H1 (cell line): Measurements from ENCODE around the gene ST3GAL3. TPM values are rescaled to one million over a fixed set of nuclear protein-coding genes. Genes with fewer than 3 reads are reported as not detected.

Experiments
- CHD7 ChIP-seq: fragments of 300-600 bp; sonication (generic); IDR thresholded peaks from 2 replicates; pipeline ENCODE4 v1.7.1; 2012; ENCODE audit warnings: low read length, moderate library complexity, mild to moderate bottlenecking, inconsistent platforms; ENCODE audit not compliant: insufficient replicate concordance
- E2F6 ChIP-seq: IDR thresholded peaks from 2 replicates; pipeline ENCODE4 v1.6.1; 2012; ENCODE audit warnings: inconsistent platforms
- EGR1 ChIP-seq: IDR thresholded peaks from 2 replicates; pipeline ENCODE4 v1.6.1; 2011; ENCODE audit warnings: low read depth, low read length, borderline replicate concordance
- HDAC6 ChIP-seq: IDR thresholded peaks from one replicate; pipeline ENCODE4 v1.7.1; 2012; ENCODE audit warnings: low read depth, mild to moderate bottlenecking, inconsistent platforms, low read length, moderate library complexity
- KDM1A ChIP-seq: fragments of 200-600, 300-600 bp; sonication (generic); IDR thresholded peaks from 2 replicates; pipeline ENCODE4 v1.7.1; 2016; ENCODE audit warnings: mild to moderate bottlenecking, low read length, borderline replicate concordance
- KDM4A ChIP-seq: IDR thresholded peaks from one replicate; pipeline ENCODE4 v1.7.1; 2012; ENCODE audit warnings: low read depth, mild to moderate bottlenecking, moderate library complexity, low read length, inconsistent platforms; ENCODE audit not compliant: severe bottlenecking
- NANOG ChIP-seq: IDR thresholded peaks from 2 replicates; pipeline ENCODE4 v1.6.1; 2011; ENCODE audit warnings: low read length, low read depth, mild to moderate bottlenecking, inconsistent platforms; ENCODE audit not compliant: insufficient read depth, poor library complexity, severe bottlenecking
- NRF1 ChIP-seq: IDR thresholded peaks from 2 replicates; pipeline ENCODE4 v1.6.1; 2011; ENCODE audit warnings: mild to moderate bottlenecking, low read depth, low read length, improper control_type of control experiment
- PHF8 ChIP-seq: fragments of 200-600 bp; sonication (generic); conservative IDR thresholded peaks from 2 replicates; pipeline ENCODE4 v1.7.1; 2012; ENCODE audit warnings: low read depth, mild to moderate bottlenecking, inconsistent platforms, low read length, moderate library complexity
- RFX5 ChIP-seq: IDR thresholded peaks from 2 replicates; pipeline ENCODE4 v1.6.1; 2011; ENCODE audit warnings: low read depth, low read length, improper control_type of control experiment, borderline replicate concordance
- SIX5 ChIP-seq: IDR thresholded peaks from 2 replicates; pipeline ENCODE4 v1.6.1; 2011; ENCODE audit warnings: mild to moderate bottlenecking, low read depth, low read length
- SP1 ChIP-seq: IDR thresholded peaks from 2 replicates; pipeline ENCODE4 v1.6.1; 2011; ENCODE audit warnings: low read depth, low read length
- polyA plus RNA-seq, 7 experiments: library from polyadenylated mRNA; depleted of rRNA in 3 of 7; stranded (reverse) in 5 of 7; unstranded in 2 of 7; fragments of >200 nt in 5 of 7; fragments of 200-250 nt in 2 of 7; gene quantifications; 1 replicate in 5 of 7; 2 replicates in 1 of 7; 4 replicates in 1 of 7; pipeline versions ENCODE4 v1.2.1 to v1.2.3, GENCODE V29; 2011 to 2013; ENCODE audit warnings: missing spikeins in 2 of 7, mixed read lengths in 2 of 7
- total RNA-seq: library from RNA; stranded (reverse); fragmentation: NEBNext Ultra II Directional; extraction: Animal tissue kit (Norgen Biotek cat#: 25700); gene quantifications from 2 replicates; pipeline ENCODE4 v1.2.1, GENCODE V29; 2021

ST3GAL3 gene
- total and polyA plus RNA-seq, 2 of the 8 experiments (the other 6 are each of a cell fraction or from before 2014, with no cell fraction given), result 6.8 to 7.0 TPM

DNA sequence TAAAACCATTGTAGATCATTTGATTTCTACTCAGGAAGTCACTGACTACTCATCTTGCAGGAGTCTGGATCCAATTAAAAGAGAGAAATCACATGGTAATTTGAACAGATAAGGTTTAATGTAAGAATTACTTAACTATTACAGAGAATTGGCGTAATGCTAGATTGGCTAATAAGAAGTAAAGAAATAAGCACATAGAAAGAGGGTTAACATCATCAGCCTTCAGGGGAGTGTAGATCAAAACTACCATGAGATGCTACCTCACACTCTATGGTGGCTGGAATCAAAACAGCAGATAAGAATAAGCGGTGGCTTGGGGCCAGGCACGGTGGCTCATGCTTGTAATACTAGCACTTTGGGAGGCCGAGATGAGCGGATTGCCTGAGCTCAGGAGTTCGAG is 11.7 kb downstream of the ST3GAL3 start (continued):
- no peak for TF ChIP-seq CHD7
- TF ChIP-seq EGR1, result no peak
- no peak for TF ChIP-seq SIX5
- TF ChIP-seq E2F6, result no peak
- no peak for TF ChIP-seq SP1
- no peak for TF ChIP-seq NRF1
- no peak for TF ChIP-seq NANOG
- TF ChIP-seq PHF8, result no peak
- no peak for TF ChIP-seq HDAC6
- no peak for TF ChIP-seq RFX5
- TF ChIP-seq KDM1A, result no peak
- TF ChIP-seq KDM4A, result no peak
